OCI-LY7 (cell line): ENCODE data around the gene CYP19A1. TPM values are rescaled to one million over a fixed set of nuclear protein-coding genes. Genes with fewer than 3 reads are reported as not detected.

Experiments used
- BruUV-seq: library from RNA; stranded (reverse); fragments of 400-500 nt; replicated peaks from 2 replicates; lab custom pipeline; 2021; lab: Mats Ljungman, UMichigan
- CTCF ChIA-PET: fragments of 300-600 bp; sonication (Branson Sonifier 250); formaldehyde crosslinking; loops from one replicate; lab custom pipeline; 2022; ENCODE audit warnings: antibody characterized with exemption; ENCODE audit not compliant: unreplicated experiment; lab: Charles Lee
- POLR2A ChIA-PET: fragments of 300-600 bp; sonication (Branson Sonifier 250); formaldehyde crosslinking; loops from one replicate; lab custom pipeline; 2022; ENCODE audit warnings: antibody characterized with exemption; lab: Charles Lee
- DNase-seq: peaks from one replicate; pipeline ENCODE4 v3.0.0-alpha.2; 2015; ENCODE audit warnings: low spot score
- H2AFZ ChIP-seq: fragments of 200-600 bp; sonication (generic), shearing (Covaris generic); 2 replicates; pipeline ENCODE4 v1.6.1; 2014; ENCODE audit warnings: mild to moderate bottlenecking, antibody characterized with exemption, low read length, moderate library complexity
- H3K27ac ChIP-seq: fragments of 200-600 bp; sonication (generic); 2 replicates; pipeline ENCODE4 v1.5.1; 2014; ENCODE audit warnings: mixed run types, low read depth, mild to moderate bottlenecking, moderate library complexity, low read length, inconsistent platforms; ENCODE audit not compliant: poor library complexity, severe bottlenecking
- H3K36me3 ChIP-seq: fragments of 200-600 bp; sonication (generic); 2 replicates; pipeline ENCODE4 v1.6.1; 2014; ENCODE audit warnings: mild to moderate bottlenecking, antibody characterized with exemption, low read length, moderate library complexity, mixed read lengths; ENCODE audit not compliant: insufficient read depth
- H3K4me1 ChIP-seq: fragments of 200-600 bp; sonication (generic); 2 replicates; pipeline ENCODE4 v1.5.1; 2014; ENCODE audit warnings: mild to moderate bottlenecking, low read length; ENCODE audit not compliant: insufficient read depth, poor library complexity, severe bottlenecking
- H3K4me2 ChIP-seq: fragments of 200-600 bp; sonication (generic); 2 replicates; pipeline ENCODE4 v1.6.1; 2014; ENCODE audit warnings: mild to moderate bottlenecking, low read length
- H3K4me3 ChIP-seq: fragments of 200-600 bp; sonication (generic); 2 replicates; pipeline ENCODE4 v1.5.1; 2014; ENCODE audit warnings: mild to moderate bottlenecking, low read depth, low read length; ENCODE audit not compliant: poor library complexity, severe bottlenecking
- H3K79me2 ChIP-seq: fragments of 200-600 bp; sonication (generic); 2 replicates; pipeline ENCODE4 v1.6.1; 2016; ENCODE audit warnings: low read depth, mild to moderate bottlenecking, low read length, moderate library complexity, mixed read lengths; ENCODE audit not compliant: insufficient read depth
- H3K9me2 ChIP-seq: fragments of 200-600 bp; sonication (generic); 2 replicates; pipeline ENCODE4 v1.6.1; 2016; ENCODE audit warnings: mild to moderate bottlenecking, low read length, mixed read lengths; ENCODE audit not compliant: insufficient read depth
- H3K9me3 ChIP-seq: fragments of 200-600 bp; sonication (generic); 2 replicates; pipeline ENCODE4 v1.6.1; 2014; ENCODE audit warnings: mild to moderate bottlenecking, mixed run types, low read length, mixed read lengths
- H4K20me1 ChIP-seq: fragments of 200-600 bp; sonication (generic); 2 replicates; pipeline ENCODE4 v1.6.1; 2014; ENCODE audit warnings: mild to moderate bottlenecking, antibody characterized with exemption, low read length, moderate library complexity, mixed read lengths; ENCODE audit not compliant: insufficient read depth
- EZH2phosphoT487 ChIP-seq: fragments of 200-600 bp; sonication (generic); IDR thresholded peaks from 2 replicates; pipeline ENCODE4 v1.6.1; 2018; ENCODE audit warnings: low read depth, borderline replicate concordance, mild to moderate bottlenecking, mixed run types, antibody characterized with exemption, low read length, moderate library complexity, mixed read lengths
- intact Hi-C: fragments of 100-400 bp; cut with micrococcal nuclease; formaldehyde crosslinking; loops from one replicate; pipeline ENCODE4 v1.10.0; 2022; ENCODE audit not compliant: unreplicated experiment
- total RNA-seq, 2 experiments: library from RNA; depleted of rRNA in 1 of 2; stranded (reverse); fragments of >200 nt in 1 of 2; shearing (Covaris generic) in 1 of 2; gene quantifications; 2 replicates each; pipeline ENCODE4 v1.2.3, GENCODE V29; 2014 to 2022
- TF ChIP-seq, protein P1 (sequence below): fragments of 200-600 bp; sonication (generic); conservative IDR thresholded peaks from 2 replicates; pipeline ENCODE4 v1.5.1; 2014; ENCODE audit warnings: mild to moderate bottlenecking, antibody characterized with exemption, low read length, moderate library complexity, mixed read lengths

The CYP19A1 gene
- total RNA-seq, 2 experiments from 2014 or later, result 0.13 TPM; not detected in 1

DNA sequence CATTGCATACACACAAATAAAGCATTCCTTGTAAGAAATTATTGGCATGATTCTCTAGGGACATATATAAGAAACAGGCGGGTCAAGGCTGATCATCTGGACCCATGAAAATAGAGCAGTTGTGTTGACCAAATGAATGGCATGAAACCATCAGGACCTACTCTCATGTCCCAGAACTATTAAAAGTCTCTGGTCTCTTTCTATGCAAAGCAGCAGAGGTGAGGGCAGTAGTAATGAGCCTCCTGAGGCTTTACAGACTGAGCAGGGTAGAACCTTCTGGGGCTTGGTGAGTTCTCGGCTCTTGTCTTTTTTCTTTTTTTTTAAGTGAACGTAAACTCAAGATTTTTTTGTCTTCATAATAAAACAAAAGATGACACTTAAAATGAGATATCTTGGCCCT, 12.3 kb upstream of the CYP19A1 start:
- Histone ChIP-seq H3K4me2 (no peak overlapping the region), H3K4me1 (no peaks in the 10 kb centered on the region), H4K20me1 (no peaks in the 10 kb centered on the region), H3K9me2 (no peaks in the 10 kb centered on the region), H2AFZ (no peak overlapping the region), H3K9me3 (no peaks in the 10 kb centered on the region), H3K27ac (no peak overlapping the region), H3K36me3 (no peaks in the 10 kb centered on the region), H3K4me3 (no peak overlapping the region), H3K79me2 (no peaks in the 10 kb centered on the region)
- ChIA-PET CTCF (no interaction called here), POLR2A (no interaction called here)
- intact Hi-C loops, result no loop called here
- no peak for DNase-seq
- no TSS peak for BruUV-seq
- TF ChIP-seq, protein P1, sequence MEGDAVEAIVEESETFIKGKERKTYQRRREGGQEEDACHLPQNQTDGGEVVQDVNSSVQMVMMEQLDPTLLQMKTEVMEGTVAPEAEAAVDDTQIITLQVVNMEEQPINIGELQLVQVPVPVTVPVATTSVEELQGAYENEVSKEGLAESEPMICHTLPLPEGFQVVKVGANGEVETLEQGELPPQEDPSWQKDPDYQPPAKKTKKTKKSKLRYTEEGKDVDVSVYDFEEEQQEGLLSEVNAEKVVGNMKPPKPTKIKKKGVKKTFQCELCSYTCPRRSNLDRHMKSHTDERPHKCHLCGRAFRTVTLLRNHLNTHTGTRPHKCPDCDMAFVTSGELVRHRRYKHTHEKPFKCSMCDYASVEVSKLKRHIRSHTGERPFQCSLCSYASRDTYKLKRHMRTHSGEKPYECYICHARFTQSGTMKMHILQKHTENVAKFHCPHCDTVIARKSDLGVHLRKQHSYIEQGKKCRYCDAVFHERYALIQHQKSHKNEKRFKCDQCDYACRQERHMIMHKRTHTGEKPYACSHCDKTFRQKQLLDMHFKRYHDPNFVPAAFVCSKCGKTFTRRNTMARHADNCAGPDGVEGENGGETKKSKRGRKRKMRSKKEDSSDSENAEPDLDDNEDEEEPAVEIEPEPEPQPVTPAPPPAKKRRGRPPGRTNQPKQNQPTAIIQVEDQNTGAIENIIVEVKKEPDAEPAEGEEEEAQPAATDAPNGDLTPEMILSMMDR, result no peak
- no peak for TF ChIP-seq EZH2phosphoT487

DNA sequence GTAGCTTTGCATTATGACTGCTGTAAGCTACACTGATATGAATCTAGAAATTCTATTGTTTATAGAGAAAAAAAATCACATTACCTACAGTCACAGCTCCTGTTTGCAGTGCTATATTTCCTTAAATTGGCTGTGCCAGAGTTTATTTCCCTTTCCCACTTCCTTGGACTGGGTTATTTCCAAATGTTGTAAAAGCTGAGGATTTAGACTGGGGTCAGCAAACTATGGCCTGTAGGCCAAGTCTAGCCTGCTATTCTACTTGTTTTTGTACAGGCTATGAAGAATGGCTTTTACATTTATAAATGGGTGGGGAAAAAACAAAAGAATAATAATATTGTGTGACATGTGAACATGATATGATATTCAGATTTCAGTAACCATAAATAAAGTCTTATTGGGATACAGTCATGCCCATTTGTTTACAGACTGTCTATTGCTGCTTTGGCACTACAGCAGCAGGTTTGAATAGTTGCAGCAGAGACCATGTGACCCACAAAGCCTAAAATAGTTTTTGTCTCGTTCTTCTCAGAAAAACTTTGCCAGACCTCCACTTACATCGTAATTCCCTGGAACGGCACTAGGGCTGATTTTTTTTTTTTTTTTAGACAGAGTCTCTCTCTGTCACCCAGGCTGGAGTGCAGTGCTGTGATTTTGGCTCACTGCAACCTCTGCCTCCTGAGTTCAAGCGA, 10.9 kb upstream of the CYP19A1 start:
- POLR2A ChIA-PET, result no interaction called here
- no peak overlapping the region for H3K4me2 ChIP-seq
- H3K36me3 ChIP-seq, result no peaks in the 10 kb centered on the region

DNA sequence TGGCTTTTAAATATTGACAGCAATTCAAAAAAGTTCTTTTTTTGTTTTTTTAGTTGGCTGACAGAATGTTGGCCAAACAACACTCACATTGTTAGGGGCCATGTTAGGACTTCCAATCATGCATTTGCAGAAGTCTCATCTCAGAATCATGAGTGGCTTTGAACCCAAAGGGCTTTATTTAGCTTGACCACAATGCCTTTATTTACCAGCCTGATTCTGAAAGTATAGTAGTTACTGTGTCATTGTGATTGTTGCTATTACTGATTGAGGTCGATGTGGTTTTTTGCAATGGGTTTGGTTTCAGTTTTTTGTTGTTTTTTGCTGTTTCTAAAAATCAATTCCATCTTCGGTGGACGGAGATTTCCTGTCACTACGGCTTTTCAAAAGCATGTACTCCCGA, 10.3 kb upstream of the CYP19A1 start:
- POLR2A ChIA-PET, result no interaction called here
- H3K9me3 ChIP-seq, result no peaks in the 10 kb centered on the region
- DNase-seq, result no peak
- CTCF ChIA-PET, result no interaction called here
- no peaks in the 10 kb centered on the region for H3K36me3 ChIP-seq
- H2AFZ ChIP-seq, result no peak overlapping the region
- no peaks in the 10 kb centered on the region for H4K20me1 ChIP-seq
- H3K4me1 ChIP-seq, result no peaks in the 10 kb centered on the region
- intact Hi-C loops, result no loop called here
- BruUV-seq, result no TSS peak
- no peak overlapping the region for H3K4me2 ChIP-seq
- H3K79me2 ChIP-seq, result no peaks in the 10 kb centered on the region
- H3K9me2 ChIP-seq, result no peaks in the 10 kb centered on the region
- no peak overlapping the region for H3K4me3 ChIP-seq
- no peak for TF ChIP-seq EZH2phosphoT487
- TF ChIP-seq, protein P1, result no peak
- H3K27ac ChIP-seq, result no peak overlapping the region

More for the DNA sequence above, 10.9 kb upstream of the CYP19A1 start:
- Histone ChIP-seq H4K20me1 (no peaks in the 10 kb centered on the region), H3K4me3 (no peak overlapping the region), H3K4me1 (no peaks in the 10 kb centered on the region), H2AFZ (no peak overlapping the region), H3K9me2 (no peaks in the 10 kb centered on the region), H3K79me2 (no peaks in the 10 kb centered on the region), H3K27ac (no peak overlapping the region), H3K9me3 (no peaks in the 10 kb centered on the region)
- no peak for DNase-seq
- BruUV-seq, result no TSS peak
- intact Hi-C loops, result no loop called here
- CTCF ChIA-PET, result no interaction called here
- TF ChIP-seq, protein P1, result no peak
- no peak for TF ChIP-seq EZH2phosphoT487
